HG02623 (cell line): ENCODE measurements around the gene TBC1D5.
"Not testable (repeated sequence)": the region's sequence is repeated elsewhere in the genome, so short reads cannot be mapped to it uniquely, and the experiment has no call there.

Experiments
- ATAC-seq: cut with Tn5 transposase; IDR thresholded peaks from one replicate; pipeline ENCODE4 v1.9.1; 2021; ENCODE audit warnings: moderate library complexity; ENCODE audit not compliant: unreplicated experiment

TBC1D5 gene

GRCh38 chr3:17372362-17373210, 369.8 kb downstream of the TBC1D5 start:
- ATAC-seq = no peak

DNA sequence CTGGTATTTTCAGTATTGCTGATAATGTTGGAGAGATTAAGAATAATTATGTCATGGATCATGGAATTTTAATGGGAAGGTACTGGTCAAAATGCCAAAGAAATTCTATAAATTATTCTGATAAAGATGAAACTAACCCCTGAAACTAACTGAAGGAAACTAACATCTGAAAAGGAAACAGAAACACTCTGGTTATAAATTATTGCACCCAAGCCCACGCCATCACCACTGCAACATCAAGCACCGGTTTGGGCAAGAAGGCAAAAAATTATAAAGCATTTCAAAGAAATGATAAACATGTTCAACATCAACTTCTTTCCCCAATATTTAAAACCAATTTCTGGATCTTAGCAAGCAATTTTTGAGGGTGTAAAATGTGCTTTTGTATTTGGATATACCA, 372.5 kb downstream of the TBC1D5 start:
- ATAC-seq = no peak

DNA sequence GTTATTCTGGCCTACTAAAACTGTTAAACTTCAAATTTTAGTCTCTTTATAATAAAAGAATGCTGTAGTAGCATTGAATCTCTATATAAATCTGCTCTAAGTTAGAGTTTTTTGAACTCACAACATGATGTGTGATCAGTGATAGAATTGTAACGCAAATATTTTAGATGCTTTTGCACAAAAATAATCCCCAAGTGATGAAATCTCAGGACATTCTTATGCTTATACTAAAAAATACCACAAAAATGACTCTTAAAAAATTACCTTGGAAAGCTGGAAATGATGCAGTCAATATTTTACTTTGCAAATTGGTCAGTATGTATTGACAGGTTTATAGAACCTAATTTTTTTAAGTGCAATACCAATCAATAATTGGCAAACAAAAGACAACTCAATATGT, 375.3 kb downstream of the TBC1D5 start:
- ATAC-seq = no peak

- ATAC-seq = no peak
Measured at GRCh38 chr3:17360991-17361390, 381.4 kb downstream of the TBC1D5 start.

GRCh38 chr3:17359911-17360310, 382.5 kb downstream of the TBC1D5 start:
- no peak for ATAC-seq

DNA sequence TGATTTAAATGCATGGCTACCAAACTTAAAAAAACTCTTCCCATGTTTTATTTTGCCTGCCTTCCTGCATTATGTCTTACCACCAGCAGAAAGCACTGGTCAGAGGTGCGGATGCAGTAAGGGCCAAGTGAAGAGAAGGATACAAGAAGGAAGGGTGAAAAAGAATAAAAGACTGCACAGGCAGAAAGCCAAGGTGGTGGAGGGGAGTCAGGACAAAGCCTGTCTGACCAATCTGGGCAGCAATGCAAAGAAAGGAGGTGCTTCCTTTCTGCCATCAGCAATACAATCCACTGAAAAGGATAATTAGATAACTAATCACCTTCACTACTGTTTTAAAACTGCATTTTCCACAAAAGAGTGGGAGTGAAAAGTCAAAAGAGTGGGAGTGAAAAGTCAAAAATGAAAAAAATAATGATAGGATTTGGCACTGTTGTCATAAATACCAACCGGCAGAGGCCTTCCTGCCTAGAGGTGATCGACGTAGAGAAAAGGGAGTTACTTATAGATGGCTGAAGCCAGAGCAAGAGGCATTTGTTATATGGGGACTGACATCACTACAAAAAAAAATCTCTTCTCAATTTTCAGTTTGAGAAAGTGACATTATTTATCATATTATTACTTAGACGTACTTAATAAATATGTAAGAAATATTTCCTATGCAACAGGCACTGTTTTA, 385.3 kb downstream of the TBC1D5 start:
- ATAC-seq = no peak

DNA sequence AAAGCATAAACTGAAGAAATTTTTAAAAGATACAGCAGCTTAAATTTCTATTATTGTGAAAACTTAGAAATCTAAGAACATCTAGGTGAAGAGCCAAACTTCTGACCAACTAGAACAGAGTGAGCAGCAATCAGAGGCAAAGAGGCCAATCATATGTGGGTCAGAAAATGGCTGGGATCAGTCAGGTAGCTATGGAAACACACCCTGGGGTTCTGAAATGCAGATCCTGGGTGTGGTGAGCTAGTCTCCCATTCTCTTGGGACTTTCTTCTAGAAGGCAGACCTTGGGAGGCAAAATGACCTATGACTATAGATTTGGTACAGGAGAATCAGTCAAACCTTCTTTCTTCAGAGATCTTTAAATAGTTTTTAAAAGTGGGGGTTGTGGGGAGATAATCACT, 385.8 kb downstream of the TBC1D5 start:
- no peak for ATAC-seq

- no peak for ATAC-seq
Measured at GRCh38 chr3:17355591-17355990, 386.8 kb downstream of the TBC1D5 start.

DNA sequence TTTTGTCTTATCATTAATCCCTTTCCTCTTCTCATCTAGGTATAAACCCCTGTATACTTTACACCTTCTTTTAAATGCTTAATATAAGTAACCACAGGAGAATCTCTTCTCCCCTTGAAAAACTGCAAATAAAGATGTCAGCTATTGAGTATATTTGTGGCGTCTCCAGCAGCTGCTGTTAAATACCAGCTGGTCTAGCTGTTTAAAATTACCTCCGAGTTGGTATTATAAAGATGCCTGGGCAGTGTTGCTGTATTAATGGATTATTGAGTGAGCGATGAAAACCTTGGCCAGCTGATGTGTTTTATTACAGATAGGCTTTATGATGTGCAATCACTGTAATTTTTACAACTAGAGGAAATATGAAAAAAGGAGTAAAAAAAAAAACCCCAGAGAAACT, 388.1 kb downstream of the TBC1D5 start:
- ATAC-seq = no peak

DNA sequence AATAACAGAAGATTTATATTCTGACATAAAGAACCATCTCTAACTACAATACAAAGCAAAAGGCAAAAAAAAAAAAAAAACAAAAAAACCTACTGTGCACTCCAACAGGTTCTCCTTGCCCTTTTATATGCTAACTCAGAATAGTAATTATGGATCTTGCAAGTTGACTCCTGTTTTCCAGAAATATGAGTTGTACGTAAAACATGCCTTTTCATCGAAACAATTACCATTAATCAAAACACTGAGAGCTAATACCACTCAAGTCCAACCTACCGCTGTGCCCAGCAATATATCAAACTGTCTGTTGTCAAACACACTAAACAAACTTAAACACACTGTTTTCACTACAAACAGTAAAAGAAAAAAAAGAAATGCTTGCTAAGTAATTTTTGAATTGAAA, 389.8 kb downstream of the TBC1D5 start:
- ATAC-seq = no peak

DNA sequence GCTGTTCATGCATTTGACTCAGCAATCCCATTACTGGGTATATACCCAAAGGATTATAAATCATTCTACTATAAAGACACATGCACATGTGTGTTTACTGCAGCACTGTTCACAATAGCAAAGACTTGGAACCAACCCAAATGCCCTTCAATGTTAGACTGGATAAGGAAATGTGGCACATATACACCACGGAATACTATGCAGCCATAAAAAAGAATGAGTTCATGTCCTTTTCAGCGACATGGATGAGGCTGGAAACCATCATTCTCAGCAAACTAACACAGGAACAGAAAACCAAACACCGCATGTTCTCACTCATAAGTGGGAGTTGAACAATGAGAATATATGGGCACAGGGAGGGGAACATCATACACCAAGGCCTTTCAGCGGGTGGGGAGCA, 391.2 kb downstream of the TBC1D5 start:
- ATAC-seq = not testable (repeated sequence)

DNA sequence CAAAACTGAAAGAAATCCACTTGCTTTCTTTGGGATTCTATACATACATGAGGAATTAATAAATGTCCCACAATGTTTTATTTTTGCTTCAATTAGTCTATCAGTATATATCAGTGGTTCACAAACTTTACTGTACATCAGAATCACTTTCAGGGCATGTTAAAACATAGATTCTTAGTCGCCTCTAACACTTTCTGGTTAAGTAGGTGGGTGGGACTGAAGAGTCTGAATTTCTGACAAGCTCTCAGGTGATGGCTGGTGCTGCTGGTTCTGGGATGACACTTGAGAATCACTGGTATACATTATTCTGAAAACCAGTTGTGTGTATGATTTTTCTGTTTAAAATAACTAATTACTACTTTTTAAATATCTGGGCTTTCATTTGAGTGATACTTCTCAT, 393.3 kb downstream of the TBC1D5 start:
- ATAC-seq = no peak

GRCh38 chr3:17342119-17342518, 400.3 kb downstream of the TBC1D5 start:
- ATAC-seq = no peak

GRCh38 chr3:17340693-17341092, 401.7 kb downstream of the TBC1D5 start:
- no peak for ATAC-seq

GRCh38 chr3:17340261-17340660, 402.2 kb downstream of the TBC1D5 start:
- ATAC-seq = no peak

GRCh38 chr3:17339132-17339575, 403.3 kb downstream of the TBC1D5 start:
- ATAC-seq = no peak

DNA sequence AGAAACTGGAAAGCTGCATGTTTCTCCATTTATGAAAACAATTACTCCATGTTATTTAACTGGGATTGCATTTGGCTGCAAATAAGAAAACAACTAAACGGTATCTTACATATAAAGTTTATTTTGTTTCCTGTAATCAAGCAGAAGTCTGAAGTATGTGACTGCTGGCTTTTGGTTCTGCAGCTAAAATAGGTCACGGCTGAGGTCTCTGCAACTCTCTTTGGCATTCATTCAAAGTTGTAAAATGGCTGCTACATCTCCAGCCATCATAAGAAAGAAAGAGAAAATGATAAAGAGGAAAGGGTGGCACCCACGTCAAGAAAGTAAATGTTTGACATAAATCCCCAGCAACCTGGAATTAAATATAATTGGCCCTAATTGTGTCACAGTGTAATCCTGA, 406.1 kb downstream of the TBC1D5 start:
- ATAC-seq = no peak

- ATAC-seq = no peak
Measured at GRCh38 chr3:17333893-17334292, 408.5 kb downstream of the TBC1D5 start.

DNA sequence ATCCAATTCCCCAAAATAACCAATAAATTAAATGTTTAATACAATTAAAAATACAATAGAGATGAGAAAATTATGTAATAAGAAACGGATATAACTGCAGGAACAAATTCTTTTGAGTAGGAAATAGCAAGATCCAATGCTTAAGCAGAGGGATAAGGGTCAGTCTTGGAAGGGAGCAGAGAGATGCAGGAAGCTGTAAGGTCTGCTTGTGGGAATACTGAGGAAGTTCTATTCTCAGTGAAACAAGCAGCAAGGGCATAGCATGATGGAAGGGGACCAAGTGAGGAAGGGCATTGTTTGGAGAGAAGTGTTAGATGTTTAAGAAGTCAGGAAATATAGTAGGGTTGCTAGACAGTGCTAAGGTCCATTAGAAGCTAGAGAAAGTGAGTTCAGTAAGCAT, 409.0 kb downstream of the TBC1D5 start:
- no peak for ATAC-seq

GRCh38 chr3:17330660-17331059, 411.8 kb downstream of the TBC1D5 start:
- ATAC-seq = no peak

DNA sequence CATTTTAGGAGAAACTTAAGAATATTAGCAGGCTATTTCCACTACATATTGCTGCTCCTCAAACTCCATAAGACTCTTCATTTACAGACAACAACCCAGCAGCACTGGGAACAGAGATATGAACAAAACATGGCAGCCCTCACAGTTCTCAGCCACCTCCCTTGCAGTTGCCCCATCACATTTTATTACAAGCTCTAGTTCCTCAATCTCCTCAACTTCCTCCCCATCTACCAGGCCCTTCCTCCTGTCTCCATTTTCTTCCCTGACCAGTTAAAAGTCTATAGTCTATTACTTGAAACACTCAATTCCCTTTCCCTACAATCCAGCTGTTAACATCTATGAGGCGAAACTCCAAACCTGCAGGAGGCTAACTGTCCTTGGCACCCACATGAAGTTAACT, 412.5 kb downstream of the TBC1D5 start:
- ATAC-seq = no peak

- ATAC-seq = peak; percentile 65
Measured at GRCh38 chr3:17322106-17322793, 420.2 kb downstream of the TBC1D5 start.
